ENCODE results near the gene MMP24OS. TPM values are rescaled to one million over a fixed set of nuclear protein-coding genes. Genes with fewer than 3 reads are reported as not detected.
"Not testable (repeated sequence)": the region's sequence is repeated elsewhere in the genome, so short reads cannot be mapped to it uniquely, and the experiment has no call there.

The MMP24OS gene
- 10 to 100 TPM; 46.9 to 53.2 TPM for total RNA-seq
- long read RNA-seq, partial matches to known transcripts, result 3 of 3 reads
- long read RNA-seq, other reads (novel, unspliced or antisense), result 0 of 3 reads

DNA sequence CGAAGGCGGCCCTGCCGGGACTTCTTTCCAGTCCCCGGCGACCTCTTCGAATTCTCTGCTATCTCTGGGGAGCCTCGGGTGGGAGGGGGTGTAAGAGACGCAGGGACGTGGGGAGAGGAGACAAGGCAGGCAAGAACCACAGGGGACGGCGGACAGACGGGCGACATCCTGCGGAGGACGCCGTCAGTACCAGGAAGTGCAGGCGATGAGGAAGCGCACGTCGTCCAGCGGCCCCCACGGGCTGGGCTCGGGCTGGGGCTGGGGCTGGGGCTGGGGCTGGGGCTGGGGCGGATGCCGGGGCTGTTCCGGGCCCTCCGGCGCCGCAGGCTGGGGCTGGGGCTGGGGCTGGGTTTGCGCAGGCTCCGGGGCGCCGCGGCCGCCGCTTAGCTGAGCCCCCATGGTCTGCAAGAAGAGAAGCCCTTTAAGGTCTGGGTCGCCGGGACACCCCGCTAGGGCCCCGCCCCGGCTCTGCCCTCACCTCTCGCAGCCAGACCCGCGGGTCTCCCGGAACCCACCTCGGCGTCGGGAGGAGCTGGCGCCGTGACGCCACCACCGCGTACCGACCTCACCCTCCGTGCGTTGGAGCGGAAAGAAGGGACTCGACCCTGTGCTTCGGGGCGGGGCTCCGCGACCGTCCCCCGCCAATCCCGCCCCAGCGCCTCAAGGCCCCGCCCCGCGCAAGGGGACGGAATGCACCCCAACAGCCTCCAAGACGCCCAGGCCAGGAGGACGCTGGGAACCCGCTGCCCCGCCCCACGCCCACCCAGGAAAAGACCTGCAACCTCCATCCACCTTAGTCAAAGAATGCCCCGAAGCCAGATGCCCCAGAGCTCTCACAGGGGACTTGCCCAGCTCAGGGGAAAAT lies at the start of gene MMP24OS:
MMP24OS (minus strand) TSS at position 592 of the 865 bp plus-strand sequence; CDS start at position 399, 193 bp downstream.
- peak; percentile 92 for DNase-seq
- intact Hi-C loops (cut with DNase I), result loop anchor here in 1 of 2 donors (10.0 kb wide), 1 partner anchor 183 kb away; the partner anchor contains the start of gene TRPC4AP
- ATAC-seq, result peak; percentile 94 to 95

DNA sequence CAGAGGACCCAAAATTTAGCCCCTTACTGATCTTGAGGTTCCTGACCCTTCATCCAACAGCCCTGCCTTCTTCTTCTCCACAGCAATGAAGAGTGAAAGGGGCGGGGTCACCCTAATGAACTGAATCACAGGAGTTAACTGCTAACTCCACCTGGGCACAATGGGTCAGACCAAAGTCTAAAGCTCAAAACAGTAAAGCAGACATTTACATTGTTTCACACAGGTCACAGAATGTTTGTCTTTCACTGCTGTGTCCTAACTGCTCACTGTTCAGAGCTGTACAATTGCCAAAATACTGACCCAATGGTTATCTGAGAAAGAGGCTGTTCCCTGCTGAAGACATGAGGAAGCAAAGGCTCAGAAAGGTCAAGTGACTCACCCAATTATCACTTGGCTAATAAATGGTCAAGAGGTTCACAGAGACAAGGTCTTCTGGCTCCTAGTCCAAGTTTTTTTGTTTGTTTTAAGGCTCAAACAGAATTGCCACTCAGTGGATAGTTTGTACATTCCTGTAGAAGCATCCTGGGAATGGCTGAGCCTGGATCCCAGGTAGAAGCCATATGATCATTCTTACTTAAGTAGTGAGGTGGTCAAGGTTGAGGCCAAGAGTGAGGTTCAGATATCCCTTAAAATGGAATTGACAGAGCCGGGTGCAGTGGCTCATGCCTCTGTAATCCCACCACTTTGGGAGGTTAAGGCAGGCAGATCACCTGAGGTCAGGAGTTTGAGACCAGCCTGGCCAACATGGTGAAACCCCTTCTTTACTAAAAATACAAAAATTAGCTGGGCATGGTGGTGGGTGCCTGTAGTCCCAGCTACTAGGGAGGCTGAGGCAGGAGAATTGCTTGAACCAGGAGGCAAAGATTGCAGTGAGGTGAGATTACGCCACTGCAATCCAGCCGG lies 49.4 kb upstream of the MMP24OS start:
- peak; percentile 30 to 82 for ATAC-seq
- intact Hi-C loops (cut with DNase I), result no loop called here
- DNase-seq, result no peak

DNA sequence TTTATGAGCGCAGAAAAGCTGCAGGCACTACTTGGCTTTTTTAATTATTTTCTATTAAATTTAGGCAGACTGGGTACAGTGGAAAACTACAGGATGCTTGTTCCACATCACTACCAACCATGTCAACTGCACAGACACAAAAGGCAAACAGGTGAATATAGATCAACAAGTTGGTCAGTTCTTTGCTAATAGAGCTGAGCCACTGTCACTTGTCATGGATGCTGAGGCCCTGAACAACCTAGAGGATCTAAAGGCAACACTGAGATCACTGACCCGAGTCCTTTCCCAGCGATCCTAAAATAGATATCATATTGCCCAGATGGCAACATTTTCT lies 48.8 kb upstream of the MMP24OS start:
- DNase-seq (no peak), ATAC-seq (no peak)
- intact Hi-C loops (cut with DNase I), result no loop called here

DNA sequence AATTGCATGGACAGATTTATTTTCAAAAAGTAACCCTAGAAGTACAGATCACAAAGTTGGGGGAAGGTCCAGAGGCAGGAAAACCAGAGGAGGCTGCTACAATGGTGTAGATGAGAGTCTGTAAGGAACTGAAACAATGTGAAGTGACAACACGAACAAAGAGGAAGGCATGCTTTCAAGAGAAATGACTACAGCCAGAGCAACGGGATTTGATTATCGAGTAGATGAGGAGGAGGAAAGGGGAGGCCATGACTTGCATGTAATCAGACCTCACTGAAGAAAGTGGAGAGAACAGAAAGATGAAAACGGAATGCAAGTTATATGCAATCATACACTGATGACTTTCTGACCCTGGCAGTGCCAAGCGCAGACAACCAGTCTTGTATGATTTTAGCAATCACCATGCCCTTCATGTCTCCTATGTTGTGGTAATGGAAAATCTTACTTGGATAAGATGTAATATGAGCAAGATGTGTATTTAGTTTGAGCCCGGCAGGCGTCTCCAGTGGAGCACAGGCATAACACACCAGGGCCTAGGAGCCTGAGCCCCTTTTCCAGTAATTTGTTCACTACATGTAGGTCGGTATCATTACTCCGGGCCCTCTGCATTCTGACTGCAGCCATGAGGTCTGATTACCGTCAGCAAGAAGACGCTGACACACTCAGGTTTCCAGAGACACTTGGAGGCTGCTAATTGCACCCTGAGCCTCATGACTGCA lies 48.3 kb upstream of the MMP24OS start:
- DNase-seq (no peak), ATAC-seq (peak; percentile 15 to 85)
- intact Hi-C loops (cut with DNase I), result no loop called here

DNA sequence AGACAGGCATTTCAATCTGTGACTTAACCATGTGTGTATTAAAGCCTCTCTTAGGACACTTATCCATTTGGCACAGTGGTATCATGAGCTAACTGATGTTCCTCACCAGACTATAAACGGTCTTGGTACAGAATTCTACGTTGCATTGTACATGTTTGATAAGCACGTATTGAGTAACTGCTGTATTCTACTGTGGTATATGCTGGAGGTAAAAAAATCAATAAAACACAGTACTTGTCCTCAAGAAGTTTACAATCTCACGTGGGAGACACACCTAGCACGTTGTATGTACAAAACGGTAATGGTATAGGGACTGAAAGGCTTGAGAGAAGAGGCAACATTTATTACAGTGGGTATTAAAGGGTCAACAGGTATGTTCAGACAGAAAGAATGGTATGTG lies 47.5 kb upstream of the MMP24OS start:
- ATAC-seq (no peak), DNase-seq (no peak)
- intact Hi-C loops (cut with DNase I), result no loop called here

DNA sequence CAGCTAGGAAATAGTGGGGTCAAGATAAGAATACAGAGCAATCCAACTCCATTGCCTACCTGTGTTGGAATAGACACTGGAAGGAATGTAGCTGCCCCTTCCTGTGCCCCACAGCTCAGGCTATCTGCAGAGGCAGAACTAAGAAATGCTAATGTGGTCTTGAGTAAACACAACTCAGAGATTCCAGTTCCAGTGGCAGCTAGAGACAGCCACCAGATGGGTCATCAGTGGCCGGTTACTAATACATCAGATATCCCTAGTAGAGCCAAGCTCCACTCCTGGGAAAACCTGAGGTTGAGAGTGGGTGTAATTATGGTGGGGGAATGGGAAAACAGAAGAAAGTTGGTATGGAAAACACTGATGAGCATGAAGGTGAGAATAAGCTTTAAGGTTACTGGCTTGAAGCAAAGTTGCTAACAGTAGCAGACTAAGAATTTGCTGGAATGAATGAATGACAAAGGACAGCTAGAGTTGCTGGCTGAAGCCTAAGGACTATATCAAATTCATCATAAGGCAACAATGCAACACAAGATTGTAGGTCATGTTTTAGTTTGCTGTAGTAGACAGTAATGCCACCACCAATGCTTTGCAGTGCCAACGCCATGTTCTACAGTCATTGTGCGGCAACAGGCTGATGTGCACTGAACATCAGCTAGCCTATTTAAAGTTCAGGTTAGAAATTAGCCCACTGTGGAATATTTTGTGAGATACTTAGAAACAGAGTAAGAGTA lies 42.6 kb upstream of the MMP24OS start:
- ATAC-seq (no peak), DNase-seq (no peak)
- intact Hi-C loops (cut with DNase I), result no loop called here

DNA sequence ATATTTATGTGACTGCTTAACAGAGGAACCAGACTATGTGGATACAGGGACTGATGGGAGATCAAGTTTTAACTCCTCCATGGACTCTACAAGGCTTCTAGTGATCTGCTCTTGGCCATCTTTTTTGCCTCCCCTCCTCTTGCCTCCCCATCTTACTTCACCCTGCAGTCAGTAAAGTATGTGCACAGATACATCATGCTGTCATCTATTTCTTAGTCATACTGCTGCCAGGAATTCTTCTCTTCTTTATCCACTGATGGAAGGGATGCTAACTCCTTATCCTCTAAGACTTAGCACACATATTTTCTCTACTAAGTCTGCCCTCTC lies 41.9 kb upstream of the MMP24OS start:
- ATAC-seq, result peak in 1 of 2 donors; percentile 83
- intact Hi-C loops (cut with DNase I), result no loop called here
- no peak for DNase-seq

DNA sequence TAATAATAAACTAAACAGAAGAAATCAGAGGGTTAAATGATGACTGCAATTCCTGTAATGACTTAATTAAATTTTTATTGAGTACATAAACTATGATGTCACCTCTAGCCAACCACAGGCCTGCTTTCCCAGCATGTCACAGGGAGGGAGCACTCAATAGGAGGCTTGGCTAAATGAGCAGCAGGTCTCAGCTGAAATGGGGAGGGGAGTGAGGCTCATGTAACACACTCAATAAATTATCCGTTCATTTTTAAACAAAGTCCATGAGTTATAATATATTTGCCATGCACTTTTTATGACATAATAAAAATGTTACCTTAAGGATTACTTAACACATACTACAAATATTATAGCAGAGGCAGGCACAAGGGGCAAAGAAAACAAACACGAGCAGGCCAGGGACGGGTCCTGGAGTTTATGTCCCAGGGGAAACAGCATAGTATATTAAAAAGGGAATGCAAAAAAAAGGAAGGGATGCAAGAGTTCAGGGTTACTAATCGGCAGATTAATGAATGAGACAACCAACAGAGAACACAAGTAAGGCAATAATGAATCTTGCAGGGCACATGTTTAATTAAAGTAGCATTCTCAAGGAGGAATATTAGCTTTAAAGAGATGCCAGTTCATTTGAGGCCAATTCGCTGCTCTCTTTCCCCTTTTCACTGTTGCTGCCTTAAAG lies 41.4 kb upstream of the MMP24OS start:
- peak in 1 of 2 donors; percentile 43 for ATAC-seq
- DNase-seq, result no peak
- intact Hi-C loops (cut with DNase I), result no loop called here

DNA sequence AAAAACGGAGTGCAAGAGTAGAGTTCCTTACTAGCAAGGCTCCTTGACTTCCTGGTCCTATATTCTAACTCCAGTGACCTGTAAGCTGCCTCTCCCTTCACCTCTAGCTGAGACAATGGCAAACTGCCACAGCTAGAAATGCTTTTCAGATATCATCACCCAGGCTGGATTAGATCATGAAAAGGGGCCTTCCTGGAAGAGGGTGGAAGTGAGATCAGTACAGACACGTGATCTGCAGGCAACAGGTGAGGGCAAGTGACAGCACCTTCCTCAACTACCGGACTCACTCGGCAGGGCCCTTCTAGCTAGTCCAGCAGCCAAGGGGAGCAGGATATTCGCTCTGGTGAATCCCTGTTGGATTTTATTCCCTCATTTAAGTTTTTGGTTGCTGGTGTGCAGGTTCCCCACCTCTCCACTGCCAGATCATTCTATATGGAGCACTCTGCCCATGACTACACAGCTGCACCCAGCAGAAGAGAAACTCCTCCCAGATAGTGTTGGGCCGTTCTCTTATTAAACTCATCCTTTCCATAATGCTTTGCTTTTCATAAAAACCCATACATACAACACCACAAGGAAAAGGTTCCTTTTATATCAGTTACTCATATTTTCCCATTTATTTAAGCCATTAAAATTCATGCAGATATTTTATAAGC lies 40.7 kb upstream of the MMP24OS start:
- DNase-seq (no peak), ATAC-seq (peak; percentile 86 to 90)
- intact Hi-C loops (cut with DNase I), result no loop called here

DNA sequence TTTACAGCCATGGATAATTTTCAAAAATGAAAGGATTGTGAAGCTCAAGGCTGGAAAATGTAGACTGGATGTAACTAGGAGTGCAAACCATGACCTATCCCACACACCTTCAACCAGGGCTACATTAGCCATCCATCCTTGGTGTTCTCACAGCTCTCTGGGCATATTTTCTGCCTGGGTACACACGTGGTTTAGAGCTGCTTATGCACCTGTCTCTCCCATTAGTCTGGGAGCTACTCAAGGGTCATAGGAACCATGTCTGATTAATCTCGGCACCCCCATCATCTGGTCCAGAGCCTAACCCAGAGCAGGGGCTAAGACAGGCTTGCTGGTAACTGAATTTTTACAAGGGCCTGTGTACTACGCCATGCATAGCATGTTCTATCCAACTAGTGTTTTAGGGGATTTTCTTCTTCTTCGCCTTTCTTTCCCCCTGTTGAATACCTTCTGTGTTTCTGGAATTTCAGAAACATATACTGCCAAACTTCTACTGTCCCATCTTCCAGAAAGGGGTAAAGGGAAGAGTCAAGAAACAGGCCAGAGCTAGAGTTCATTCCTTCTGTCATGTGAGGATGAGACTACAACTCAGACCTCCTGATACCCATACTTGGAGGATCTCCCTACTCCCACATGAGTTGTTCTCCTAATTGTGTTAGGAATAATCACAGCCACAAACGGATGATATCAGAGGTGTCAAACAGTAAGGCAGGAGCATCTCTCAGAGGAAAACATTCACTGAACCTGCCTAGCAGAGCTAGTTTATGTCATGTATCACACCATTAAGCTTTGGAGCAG lies 39.7 kb upstream of the MMP24OS start:
- no peak for ATAC-seq
- intact Hi-C loops (cut with DNase I), result no loop called here
- DNase-seq, result no peak

DNA sequence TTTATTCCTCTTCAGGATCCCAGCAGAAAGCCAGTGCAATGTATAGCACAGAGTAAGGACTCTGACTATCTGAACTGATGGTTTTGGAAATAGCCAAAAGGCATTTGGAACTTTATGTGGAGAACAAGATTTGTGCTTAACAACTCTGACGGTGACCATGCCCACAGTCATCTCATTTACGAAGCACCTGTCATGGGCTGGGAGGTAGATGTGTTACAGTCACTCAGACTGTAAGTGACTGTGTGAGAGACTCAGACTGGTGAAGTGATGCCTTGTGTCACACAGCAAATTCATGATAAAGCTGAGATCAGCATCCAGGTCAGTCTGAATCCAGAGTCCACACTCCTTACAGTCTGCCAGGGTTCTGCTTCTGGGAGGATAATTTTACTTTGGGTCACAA lies 38.2 kb upstream of the MMP24OS start:
- ATAC-seq (no peak), DNase-seq (no peak)
- intact Hi-C loops (cut with DNase I), result no loop called here

DNA sequence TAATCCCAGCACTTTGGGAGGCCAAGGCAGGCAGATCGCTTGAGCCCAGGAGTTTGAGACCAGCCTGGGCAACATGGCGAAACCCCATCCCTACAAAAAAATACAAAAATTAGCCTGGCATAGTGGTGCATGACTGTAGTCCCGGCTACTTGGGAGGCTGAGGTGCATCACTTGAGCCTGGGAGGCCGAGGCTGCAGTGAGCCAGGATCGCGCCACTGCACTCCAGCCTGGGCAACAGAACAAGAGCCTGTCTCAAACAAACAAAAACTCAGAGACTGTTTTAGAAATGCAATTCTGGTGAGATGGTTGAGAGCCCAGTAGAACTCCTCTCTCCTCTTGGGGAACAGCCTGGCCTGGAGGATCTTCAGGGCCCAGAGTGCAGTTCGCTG lies 37.7 kb upstream of the MMP24OS start:
- intact Hi-C loops (cut with DNase I); ATAC-seq; DNase-seq: not testable (repeated sequence)

DNA sequence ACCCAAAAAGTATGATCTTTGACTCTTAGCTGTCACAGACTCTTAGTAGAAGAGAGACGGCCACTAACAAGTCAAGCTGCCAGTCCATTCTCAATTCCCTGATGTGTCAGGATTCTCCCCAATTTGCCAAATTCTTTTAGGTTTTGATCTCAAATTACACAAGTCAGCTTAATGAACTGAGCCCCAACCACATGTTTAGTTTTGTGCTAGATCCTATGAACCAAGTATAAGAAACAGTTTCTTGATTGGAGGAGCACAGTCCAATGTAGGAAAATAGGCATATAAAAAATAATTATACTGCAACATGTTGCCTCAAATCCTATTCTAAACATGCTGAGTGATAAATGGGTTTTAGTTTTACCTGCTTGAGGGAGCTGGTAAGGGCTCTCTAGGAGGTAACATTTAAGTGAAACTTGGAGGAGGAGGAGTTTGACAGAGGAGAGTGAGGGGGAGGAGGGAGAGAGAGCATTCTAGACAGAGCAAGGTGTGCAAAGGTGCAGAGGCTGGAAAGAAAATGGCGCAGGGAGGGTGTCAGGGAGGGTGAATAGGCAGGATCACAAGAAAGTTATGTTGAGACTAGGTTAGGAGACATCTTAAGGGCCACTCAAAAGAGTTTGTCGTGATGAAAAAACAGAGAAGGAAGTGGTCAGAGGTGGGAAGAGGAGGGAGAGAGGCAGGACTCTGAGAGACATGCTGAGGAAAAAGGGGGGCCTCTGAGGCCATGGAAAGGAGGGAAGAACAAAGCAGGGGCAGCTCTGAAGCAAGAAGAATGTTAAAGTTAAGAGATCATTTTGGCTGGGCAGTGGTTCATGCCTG lies 37.1 kb upstream of the MMP24OS start:
- intact Hi-C loops (cut with DNase I), result no loop called here
- ATAC-seq (no peak), DNase-seq (no peak)

DNA sequence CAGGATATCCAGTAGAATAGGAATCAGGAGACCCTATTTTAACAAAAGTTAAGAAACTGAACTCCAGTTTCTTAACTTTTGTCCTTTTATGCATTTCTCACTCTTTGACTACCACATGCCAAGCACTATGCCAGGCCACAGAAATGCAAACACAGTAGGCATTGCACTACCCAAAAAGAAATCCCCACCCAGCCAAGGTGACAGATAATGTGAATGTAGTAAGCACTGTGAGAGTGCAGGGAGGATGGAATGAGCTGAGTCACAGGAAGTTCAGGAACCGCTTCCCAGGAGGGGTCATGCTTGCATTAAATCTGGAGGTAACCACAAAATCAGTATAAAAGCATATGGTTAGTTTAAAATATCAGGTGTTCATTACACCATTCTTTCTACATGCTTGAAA lies 34.4 kb upstream of the MMP24OS start:
- DNase-seq (no peak), ATAC-seq (no peak)
- intact Hi-C loops (cut with DNase I), result no loop called here

DNA sequence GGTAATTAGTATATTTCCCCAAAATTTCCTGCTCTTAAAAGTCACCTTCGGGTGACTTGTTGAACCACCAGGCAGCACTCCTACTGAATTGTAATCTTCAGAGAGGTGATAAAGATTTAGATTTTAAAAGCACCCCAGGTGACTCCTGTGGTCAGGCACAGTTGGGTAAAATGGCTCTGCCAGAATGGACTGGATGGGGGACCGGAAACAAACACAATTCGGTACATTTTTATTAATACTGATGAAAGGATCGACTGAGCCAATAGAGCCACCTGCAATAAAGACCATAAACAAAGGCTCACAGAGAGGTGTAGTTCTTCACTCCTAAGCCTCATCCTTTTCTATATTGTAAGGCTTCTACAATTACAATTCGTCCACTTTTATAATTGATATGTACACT lies 33.9 kb upstream of the MMP24OS start:
- ATAC-seq, result no peak
- DNase-seq, result no peak
- intact Hi-C loops (cut with DNase I), result no loop called here

DNA sequence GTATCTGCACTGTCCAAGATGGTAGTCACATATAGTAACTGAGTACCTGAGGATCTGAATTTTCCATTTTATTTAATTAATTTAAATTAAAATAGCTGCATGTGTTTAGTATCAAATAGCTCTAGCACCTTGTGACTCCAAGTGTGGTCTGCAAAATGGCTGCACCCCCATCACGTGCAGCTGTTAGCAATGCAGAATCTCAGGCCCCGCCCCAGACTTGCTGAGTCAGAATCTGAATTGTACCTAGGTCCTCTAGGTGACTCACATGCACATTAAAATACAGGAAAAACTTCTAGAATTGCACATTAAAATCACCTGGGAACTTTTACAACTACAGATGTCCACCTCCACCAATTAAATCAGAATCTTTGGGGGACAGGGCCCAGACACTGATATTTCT lies 33.5 kb upstream of the MMP24OS start:
- DNase-seq, result no peak
- intact Hi-C loops (cut with DNase I), result no loop called here

More for the DNA sequence above, 33.5 kb upstream of the MMP24OS start:
- ATAC-seq, result no peak
